GM18519 (cell line): ENCODE results near the gene SLC14A1.

ENCODE experiments used
- ATAC-seq: cut with Tn5 transposase; IDR thresholded peaks from one replicate; pipeline ENCODE4 v1.9.1; 2021; ENCODE audit warnings: mild to moderate bottlenecking, moderate library complexity; ENCODE audit not compliant: unreplicated experiment, low FRiP score

The SLC14A1 gene

DNA sequence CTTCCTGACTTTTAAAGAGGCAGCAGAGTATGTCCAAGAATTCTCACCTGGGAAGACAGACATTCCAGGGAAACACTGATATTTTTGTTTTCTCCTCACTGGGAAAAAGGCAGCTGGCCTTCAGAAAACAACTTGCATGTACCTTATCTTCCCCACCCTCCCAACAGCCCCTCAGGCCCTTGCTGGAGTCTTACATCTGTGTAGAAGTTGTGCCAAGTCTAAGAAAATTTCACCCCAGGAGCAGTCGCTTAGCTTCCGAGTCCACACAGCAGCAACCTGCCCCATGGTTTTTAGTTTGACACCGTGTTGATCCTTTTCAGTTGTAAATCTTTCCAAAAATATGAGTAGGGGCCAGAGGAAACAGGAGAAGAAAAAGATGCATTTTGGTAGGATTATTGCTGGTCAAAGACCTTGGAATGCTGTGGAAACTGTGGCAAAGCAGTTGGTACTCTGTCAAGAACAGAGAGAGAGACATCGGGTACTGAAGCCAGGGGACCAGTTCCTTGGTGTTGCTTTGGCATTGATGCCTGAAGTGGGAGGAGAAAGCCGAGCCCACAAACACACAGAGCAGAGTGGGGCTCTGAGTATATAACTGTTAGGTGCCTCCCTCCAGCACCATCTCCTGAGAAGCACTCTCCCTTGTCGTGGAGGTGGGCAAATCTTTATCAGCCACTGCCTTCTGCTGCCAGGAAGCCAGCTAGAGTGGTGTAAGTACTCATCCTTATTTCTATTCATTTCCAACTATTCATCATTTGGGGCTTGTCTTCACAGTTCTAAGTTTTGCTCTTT is at the start of gene SLC14A1:
Gene SLC14A1, plus strand, starts transcription at position 615 of the 789 bp plus-strand sequence. CDS start 6,140 bp downstream, outside the sequence.
- ATAC-seq, result no peak

DNA sequence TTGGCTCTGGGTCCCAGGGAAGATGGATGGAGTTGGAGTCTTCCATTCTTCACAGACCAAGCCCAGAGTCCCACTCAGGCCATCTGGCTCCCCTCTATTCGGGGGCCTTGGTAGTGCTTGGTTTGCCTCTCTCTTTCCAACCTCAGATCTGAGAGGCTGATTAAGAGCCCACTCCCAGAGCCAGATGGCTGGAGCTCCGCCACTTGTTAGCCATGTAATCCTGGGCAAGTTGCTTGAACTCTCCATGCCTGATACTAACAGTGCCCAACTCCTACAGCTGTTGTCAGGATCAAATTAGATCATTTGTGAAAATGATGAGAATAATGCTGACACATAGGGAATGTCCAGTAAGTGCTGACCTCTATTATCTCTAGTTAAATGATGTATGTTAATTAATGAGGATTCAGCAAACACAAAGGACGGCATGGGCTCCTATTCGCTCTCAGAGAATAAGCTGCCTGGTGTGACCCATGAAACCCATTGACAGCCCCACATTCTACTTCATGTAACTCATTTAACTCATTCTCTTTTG is 46.6 kb upstream of the SLC14A1 start:
- ATAC-seq, result no peak

DNA sequence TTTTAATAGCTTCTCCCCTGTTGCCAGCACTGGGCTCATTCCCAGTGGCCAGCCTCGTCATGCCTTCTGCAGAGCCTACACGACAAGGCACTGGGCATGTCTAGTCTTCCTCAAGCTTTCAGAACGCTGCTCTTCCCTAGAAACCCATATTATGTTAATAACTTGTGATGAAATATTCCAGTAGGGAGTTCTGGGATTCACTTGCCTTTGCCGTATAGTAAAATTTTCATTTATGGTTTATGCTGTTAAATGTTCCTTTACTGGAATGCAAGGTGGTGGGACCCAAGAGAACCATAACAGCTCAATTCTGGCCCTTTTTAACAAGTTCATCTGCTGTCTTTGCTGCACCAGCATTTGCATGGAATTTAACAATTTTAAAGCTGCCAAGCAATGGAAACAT is 45.5 kb upstream of the SLC14A1 start:
- no peak for ATAC-seq

DNA sequence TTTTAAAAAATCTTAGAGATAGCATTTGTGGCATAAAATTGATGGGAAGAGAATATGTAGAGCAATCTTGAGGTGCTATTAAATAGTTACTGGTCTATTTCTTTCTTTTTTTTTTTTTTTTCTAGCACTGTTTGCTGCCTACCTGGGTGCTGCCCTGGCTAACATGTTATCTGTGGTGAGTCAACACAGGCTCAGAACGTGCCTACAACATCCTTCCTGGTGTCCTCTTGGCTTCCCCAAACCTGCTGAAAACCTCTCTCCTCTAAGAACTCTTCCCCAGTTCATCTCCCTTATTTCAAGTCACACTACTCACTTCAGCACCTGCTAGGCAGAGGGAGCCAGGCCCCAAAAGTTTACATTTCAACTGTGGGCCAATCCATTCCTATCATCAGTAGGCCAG is 45.1 kb upstream of the SLC14A1 start:
- no peak for ATAC-seq

DNA sequence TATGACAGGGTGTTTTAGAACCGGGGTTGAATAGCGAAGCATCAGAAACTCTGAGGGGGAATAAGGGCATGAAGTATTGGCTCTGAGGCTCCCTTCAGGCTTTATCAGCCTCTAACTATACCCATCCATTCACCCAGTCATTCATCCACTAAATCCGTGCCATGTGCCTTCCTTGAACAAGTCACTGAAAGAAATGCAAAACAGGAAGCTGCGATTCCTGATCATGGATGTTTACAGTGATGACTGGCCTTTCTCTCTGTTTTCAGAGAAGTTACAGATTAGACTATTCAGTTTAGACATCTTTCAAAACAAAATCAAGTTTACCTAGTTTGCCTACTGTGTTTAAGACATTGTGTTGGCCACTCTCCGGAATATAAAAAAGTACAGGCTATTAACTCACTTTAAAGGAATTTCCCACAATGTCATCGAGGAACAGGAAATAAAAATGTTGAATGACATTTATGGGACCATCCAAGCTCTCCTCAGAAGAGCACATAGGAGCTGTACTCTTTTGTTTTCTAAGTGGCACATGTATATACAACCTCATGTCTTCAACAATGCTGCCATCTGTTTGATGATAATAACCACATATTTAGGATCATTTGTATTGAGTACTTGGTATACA is 43.8 kb upstream of the SLC14A1 start:
- ATAC-seq, result no peak

DNA sequence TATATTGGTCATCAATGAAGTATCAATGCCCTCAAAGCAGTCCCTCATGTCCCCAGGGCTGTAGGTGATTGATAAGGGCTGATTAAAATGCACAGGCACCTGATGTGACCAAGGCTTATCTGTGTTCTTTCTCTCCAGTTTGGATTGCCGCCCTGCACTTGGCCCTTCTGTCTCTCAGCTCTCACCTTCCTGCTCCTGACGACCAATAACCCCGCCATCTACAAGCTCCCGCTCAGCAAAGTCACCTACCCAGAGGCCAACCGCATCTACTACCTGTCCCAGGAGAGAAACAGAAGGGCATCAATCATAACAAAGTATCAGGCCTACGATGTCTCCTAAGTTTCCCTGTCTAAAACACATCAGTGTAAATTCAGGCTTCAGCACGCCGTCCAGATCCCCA is 41.8 kb upstream of the SLC14A1 start:
- ATAC-seq, result no peak

DNA sequence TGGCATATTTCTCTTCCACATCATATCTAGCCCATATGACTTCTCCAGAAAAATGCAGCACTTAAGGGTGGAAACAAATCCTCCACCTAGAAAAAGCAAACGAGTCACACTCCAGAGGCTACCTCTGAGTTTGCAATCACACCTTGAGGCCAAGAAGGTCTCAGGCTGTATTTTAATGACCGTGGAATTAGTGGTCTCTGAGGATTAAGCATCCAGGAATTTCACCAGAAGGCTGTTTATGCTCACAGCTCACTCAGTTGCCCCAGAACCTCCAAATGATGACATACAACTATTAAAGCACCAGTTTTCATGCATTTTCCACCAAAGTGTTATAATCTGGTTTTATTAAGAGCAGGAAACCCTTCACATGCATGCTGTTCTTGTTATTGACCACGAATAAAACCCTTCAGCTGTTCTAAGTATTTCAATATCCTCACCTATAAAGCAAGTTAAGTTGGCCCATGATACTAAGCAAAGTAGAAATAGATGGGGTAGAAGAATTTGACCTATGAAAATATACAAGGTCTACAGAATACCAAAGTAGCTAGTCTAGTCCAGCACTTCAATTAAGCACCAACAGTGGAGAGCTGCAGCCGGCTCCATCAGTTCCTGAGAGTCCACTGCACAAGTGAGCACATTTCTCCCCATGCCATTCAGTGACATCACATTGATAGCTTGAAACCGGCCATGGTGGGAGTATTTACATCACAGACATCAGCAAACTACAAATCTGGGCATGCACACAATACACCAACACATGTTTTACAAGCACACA is 39.5 kb upstream of the SLC14A1 start:
- no peak for ATAC-seq

DNA sequence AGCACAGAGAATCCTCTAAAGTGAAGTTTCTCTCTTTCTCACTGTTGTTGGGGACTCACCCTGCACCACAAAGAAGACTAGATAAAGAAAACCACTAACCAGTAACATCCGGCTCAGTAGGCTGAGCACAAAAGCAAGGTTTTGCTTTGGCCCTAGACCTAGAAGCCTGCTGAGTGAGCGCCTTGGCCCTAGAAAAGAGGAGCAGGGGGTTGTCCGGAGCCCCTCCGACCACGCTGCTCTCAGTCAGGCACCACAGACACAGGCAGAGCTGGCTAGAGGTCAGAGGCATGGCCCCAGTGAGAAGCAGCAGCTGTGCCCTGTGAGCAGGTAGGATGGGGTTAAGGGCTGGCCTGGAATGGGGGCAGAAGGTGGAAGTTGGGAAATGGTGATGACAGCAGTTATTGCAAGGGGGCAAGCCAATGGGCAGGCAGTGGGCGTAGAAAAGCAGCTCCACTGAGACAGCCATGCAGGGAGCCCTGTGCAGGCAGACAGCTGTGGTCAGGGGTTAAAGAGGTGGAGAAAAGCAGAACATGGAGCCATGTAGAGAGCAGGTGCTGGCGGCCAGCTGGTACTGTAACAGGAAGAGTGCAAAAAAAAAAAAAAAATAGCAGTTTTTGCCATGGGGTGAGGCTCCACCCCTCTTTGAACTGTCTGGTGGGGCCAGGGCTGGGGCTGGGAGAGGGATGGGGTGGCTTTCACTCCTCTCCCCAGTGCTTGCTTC is 36.9 kb upstream of the SLC14A1 start:
- ATAC-seq, result peak; percentile 87

DNA sequence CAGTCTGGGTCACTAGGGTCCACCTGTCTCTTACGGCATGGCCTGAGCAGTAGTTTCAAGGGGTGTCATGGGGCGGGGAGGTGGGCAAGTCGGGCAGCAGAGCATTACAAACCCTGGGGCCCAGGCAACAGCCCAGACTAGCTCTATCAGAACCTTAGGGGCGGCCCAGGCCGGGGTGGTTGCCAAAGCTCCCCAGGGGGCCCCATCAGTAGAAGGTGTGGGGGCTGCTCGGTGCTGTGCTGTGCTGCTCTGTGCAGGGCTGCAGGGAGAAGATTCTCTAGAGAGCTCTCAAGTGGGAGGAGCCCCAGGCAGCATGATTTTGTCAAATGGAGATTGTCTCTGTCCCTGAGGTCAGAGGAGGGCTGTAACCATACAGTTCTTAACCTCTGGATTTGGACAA is 36.4 kb upstream of the SLC14A1 start:
- ATAC-seq, result no peak

DNA sequence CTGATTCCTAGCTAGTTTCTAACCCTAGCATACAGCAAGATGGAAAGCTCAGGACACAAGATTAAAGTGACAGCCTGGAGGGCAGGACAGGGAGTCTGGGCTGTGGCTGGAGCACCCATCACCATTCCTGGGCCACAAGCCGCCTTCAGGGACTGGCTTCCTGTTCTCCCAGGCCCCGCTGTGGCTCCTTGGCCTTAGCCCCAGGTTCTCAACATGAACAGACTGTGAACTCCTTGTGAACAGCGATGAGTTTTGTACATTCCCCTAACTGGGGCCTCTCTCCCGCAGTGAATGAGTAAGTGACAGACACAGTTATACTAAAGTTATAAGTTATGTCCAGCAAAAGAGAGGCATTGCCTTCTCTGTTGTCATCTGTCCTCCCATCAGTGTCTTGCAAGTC is 35.9 kb upstream of the SLC14A1 start:
- ATAC-seq, result no peak

DNA sequence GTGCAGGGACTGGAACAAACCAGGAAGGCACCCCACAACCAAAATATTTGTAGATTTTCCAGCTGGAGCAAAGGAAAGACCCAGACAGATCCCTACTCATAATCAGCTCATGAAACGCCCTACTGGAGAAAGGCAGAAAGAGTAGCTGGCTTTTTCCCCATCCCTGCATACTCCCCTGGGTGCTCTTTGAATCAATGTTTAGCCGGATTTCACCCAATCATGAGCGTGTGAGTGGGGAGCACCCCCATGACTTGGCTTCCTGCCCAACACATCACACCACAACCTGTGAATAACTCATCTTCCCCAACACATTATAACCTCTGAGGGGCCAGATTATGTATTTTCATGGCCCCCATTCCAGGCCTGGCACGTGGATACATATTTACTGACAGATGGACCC is 35.1 kb upstream of the SLC14A1 start:
- no peak for ATAC-seq

DNA sequence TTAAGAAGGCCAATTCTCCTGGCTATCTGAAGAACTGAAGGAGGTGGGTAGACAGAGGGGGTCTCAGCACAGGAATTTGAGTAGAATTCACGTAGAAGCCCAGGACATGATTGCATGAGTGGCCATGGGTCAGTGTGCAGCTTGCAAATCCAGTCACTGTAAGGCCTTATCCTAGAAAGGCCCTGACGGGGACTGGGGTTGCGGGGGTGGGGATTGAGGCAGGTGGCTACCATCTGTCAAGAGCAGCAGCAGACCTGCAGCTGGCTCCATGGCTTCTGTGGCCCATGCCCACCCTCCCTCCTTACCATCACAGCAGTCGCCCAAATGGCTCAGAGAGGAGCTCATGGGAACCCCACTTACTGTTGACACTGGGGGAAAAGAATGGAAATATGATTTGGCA is 34.6 kb upstream of the SLC14A1 start:
- no peak for ATAC-seq

DNA sequence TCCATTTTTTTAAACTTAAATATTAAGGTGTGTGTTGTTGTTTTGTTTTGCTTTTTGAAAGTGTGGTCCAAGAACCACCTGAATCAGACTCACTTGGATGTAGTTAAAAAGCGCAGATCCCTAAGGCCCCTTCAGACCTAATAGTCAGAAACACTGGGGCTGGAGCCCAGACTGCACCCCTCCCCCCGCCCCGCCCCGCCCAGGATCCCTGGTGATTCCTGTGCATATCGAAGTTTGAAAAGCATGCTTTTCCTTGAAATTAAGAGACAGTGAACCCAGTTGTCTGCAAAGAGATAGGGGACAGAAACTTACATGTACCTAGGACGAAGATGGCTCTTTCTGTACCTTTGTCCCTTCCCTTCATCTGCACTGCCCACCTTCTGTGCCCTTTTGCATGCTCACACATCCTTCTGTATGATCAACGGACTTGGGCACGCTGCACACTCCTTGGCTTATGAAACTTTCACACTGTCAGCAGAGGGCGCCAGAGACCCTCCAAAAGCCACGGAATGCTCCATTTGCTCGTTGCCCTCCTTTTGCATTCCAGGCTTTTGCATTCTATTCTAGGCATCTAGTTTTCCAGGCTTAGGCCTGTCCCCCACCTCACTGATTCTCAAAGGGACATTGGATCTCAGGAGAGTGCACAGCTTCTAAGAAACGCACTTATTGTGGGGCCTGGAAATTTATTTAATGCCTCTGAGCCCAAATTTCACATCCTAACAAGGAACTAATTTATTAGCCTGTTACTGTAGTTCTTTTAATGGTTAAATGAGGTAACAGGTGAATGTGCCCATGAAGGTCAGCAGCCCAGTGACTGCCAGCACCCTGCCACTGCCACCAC is 32.8 kb upstream of the SLC14A1 start:
- ATAC-seq, result no peak

DNA sequence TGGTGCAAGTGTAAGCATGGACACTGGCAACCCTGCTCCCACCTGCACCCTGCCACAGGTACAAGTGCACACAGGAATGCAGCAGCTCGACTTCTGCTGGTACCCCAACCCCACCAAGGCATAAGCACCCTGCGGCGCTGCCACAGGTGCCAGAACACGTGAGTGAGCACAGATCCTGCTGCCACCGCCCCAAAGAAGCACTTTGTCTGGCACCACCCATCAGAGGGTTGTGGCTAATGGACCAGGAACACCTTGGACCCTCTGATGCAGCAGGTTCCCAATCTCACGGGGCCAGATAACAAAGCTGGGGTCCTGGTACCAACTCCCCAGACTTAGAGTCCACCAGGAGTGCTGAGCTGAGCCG is 32.2 kb upstream of the SLC14A1 start:
- no peak for ATAC-seq

DNA sequence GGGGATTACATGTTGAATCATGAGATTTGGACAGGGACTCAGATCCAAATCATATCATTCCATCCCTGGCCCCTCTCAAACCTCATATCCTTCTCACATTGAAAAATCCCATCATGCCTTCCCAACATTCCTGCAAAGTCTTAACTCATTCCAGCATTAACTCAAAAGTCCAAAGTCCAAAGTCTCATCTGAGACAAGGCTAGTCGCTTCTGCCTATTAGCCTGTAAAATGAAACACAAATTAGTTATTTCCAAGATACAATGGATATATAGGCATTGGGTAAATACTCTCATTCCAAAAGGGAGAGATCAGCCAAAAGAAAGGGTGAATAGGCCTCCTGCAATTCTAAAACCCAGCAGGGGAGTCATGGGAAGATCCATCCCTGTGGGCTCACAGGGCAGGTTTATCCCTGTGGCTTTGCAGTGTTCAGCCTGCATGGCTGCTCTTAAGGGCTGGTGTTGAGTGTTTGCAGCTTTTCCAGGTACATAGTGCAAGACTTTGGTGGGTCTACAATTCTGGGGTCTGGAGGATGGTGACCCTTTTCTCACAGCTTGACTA is 21.2 kb upstream of the SLC14A1 start:
- no peak for ATAC-seq

DNA sequence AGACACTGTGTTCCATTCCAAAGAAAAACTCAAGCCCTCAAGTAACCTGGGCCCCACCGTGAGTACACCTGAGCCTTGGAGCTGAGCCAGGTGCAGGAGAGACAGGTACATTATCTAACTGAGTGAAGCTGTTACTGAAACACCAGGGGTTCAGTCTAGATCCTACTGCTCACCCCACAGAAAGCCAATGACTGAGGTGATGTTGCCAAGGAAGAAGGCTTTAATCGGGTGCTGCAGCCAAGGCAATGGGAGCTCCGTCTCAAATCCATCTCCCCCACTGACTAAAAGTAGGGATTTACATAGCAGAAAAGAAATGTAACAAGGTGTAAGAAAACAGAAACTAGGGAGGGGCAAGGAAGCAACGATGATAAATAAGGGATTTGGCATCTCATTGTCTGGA is 15.2 kb upstream of the SLC14A1 start:
- no peak for ATAC-seq

DNA sequence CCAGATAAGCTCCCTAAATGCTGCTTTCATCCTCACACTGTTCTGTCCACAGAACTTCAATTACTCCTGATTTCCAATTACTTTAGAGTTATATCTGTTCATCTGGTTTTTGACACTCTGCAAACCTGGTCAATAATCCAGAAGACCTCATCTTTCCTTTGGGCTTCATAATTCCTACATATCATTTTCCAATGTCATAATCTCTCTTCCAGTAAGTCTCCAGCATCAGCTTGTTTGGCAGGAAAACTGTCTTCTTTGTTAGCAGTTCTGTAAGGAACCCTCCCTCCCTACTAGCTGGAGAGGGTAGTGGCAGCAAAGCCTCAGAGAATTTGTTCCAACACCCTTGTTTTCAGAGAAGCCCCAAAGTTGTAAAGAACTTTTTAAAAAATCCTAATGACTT is 11.9 kb upstream of the SLC14A1 start:
- no peak for ATAC-seq

DNA sequence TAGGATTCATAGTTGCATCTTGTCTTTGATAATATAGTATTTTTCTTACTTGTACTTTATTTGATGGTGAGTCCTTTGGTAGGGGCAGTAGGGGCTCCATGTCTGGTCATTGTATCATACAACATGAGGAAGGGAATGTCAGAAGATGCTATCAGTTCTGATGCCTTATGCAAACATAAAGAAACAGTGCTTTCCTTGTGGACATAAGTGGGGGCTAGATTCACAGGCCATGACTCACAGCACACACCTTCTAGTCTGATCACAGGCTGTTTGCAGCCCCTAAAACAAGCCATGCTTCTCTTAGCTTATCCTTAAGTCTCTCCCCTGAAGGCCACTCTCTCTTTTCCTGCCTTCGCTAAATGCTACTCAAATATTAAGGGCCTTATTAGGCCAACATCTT is 10.7 kb upstream of the SLC14A1 start:
- ATAC-seq, result no peak

DNA sequence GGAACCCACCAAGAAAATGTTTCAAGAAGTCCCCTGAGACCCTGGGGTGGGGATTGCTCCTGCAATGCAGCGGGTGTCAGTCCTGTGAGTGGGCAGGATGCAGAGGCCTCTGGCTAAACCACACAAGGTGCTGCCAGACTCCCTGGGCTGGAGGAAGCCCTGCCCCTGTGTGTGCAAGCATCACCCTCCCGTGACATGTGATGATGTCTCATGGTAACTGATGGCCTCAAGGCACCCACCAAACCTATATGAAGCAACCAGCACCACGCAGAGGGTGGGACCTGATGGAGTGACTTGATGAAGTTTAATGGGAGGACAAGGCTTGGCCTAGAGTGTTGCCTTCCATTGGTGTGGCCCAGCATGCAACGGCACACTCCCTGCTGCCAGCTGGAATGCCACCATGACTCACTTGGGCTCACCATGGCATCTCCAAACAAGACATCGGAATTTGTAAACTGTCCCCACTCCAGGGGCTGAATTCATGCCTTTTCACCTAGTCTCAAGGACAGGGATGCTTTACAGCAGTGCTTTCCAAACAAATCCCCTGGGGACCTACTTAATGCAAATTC is 8.7 kb upstream of the SLC14A1 start:
- ATAC-seq, result no peak
